Progenitor cell of endocrine pancreas (in vitro differentiated cells): ENCODE results near the gene SLC23A2. TPM values are rescaled to one million over a fixed set of nuclear protein-coding genes. Genes with fewer than 3 reads are reported as not detected.

Experiments
- DNase-seq: peaks from one replicate; pipeline ENCODE4 v3.0.0; 2021; ENCODE audit warnings: low spot score; ENCODE audit not compliant: unreplicated experiment
- H3K27ac Mint-ChIP-seq: 2 replicates; pipeline ENCODE4 v1.8.0; 2021; ENCODE audit warnings: mild to moderate bottlenecking, moderate library complexity, mixed read lengths
- H3K27me3 Mint-ChIP-seq: 2 replicates; pipeline ENCODE4 v1.8.0; 2021; ENCODE audit warnings: mixed read lengths
- H3K36me3 Mint-ChIP-seq: 2 replicates; pipeline ENCODE4 v1.8.0; 2022; ENCODE audit warnings: mixed read lengths; ENCODE audit not compliant: insufficient read depth
- H3K4me1 Mint-ChIP-seq: 2 replicates; pipeline ENCODE4 v1.8.0; 2021; ENCODE audit warnings: low read depth, mixed read lengths
- H3K4me3 Mint-ChIP-seq: 2 replicates; pipeline ENCODE4 v1.8.0; 2021; ENCODE audit warnings: low read depth, mild to moderate bottlenecking, moderate library complexity, mixed read lengths
- H3K9me3 Mint-ChIP-seq: 2 replicates; pipeline ENCODE4 v1.8.0; 2021; ENCODE audit warnings: low read depth, mixed read lengths
- long read RNA-seq: library from polyadenylated mRNA; unstranded; transcript quantifications from one replicate; pipeline ENCODE4 v2.0.0, GENCODE V29; 2020
- total RNA-seq: library from RNA; stranded (reverse); gene quantifications from 2 replicates; pipeline ENCODE4 v1.2.1, GENCODE V29; 2021
- TF ChIP-seq, protein P1 (sequence below): fragments of 200-600 bp; sonication (generic); IDR thresholded peaks from one replicate; pipeline ENCODE4 v1.5.0; 2021; ENCODE audit warnings: antibody characterized with exemption, mild to moderate bottlenecking; ENCODE audit not compliant: unreplicated experiment

The SLC23A2 gene
- total RNA-seq, result 23.4 and 23.6 TPM in 2 replicates
- long read RNA-seq, full-length matches to known transcripts, result 7 of 33 reads
- long read RNA-seq, partial matches to known transcripts, result 3 of 33 reads
- long read RNA-seq, other reads (novel, unspliced or antisense), result 23 of 33 reads

DNA sequence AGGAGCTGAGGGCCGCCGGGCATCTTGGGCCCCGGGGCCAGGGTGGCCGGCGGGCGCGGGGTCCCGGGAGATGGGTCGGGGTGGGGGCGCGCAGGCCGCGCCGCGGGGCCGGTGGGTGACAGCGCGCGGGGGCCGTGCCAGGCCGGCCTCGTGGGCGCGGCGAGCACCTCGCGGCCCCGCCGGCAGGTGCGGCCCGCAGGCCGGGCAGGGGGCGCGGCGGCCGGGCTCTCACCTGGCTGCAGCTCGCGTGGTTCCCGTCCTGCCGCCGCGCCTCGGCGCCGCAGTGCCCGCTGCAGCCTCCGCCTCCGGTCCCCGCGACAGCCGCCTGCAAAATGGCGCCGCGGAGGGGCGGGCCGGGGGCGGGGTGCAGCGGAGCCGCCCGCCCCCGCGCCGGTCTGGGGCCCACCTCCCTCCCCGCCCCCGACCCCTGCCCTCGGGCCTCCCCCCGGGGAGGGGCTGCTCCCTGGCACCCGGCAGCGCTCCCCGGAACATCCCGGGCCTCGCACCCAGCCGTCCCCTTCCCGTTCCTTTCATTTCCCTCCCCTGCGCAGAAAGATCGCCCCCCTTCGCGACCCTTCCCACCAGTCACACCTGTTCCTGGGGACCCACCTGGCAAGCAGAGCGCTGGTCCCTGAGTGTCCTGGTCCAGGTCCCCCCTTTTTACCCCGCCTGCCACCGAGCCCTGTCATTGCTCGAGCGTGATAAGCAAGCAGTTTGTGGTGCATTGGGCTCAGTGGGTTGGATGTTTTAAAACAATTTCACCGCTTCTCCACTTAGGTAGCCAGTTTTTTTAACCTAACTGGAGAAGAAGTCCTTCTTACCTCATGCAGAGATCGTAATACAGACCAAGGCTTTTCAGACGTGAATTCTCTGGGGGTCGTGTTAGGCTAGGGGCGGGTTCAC, at the start of gene SLC23A2:
TSS of gene SLC23A2 (minus strand) at position 337 of the 903 bp plus-strand sequence. CDS start 68,948 bp downstream, outside the sequence.
- Mint-ChIP-seq H3K4me3 (peak within 1 kb of the TSS; percentile 93), H3K27me3 (peaks cover 19% of the 10 kb centered on the region), H3K27ac (peak within 1 kb of the TSS; percentile 90), H3K4me1 (peaks cover 14% of the 10 kb centered on the region), H3K9me3 (no peaks in the 10 kb centered on the region), H3K36me3 (no peaks in the 10 kb centered on the region)
- TF ChIP-seq, protein P1, sequence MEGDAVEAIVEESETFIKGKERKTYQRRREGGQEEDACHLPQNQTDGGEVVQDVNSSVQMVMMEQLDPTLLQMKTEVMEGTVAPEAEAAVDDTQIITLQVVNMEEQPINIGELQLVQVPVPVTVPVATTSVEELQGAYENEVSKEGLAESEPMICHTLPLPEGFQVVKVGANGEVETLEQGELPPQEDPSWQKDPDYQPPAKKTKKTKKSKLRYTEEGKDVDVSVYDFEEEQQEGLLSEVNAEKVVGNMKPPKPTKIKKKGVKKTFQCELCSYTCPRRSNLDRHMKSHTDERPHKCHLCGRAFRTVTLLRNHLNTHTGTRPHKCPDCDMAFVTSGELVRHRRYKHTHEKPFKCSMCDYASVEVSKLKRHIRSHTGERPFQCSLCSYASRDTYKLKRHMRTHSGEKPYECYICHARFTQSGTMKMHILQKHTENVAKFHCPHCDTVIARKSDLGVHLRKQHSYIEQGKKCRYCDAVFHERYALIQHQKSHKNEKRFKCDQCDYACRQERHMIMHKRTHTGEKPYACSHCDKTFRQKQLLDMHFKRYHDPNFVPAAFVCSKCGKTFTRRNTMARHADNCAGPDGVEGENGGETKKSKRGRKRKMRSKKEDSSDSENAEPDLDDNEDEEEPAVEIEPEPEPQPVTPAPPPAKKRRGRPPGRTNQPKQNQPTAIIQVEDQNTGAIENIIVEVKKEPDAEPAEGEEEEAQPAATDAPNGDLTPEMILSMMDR, result no peak
- DNase-seq, result peak; percentile 32

DNA sequence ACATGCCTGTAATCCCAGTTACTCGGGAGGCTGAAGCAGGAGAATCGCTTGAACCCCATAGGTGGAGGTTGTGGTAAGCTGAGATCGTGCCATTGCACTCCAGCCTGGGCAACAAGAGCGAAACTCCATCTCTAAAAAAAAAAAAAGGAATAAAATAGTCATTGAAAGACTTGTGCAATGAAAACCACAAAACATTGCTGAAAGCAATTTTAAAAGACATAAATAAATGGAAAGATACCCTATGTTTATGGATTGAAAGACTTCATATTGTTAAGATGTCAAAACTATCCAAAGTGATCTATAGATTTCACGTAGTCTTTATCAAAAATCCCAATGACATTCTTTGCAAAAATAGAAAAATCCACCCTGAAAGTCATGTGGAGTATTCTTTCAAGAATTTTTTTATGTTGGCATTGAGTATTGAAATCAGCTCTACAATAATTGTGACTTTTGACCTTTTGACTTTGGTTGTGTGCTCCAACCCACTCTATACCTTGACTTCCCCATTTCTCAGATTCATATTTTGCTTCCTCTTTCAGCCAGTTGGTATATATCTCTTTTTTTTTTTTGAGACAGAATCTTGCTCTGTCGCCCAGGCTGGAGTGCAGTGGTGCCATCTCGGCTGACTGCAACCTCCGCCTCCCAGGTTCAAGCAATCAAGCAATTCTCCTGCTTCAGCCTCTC, 45.5 kb upstream of the SLC23A2 start:
- no peaks in the 10 kb centered on the region for H3K36me3 Mint-ChIP-seq
- DNase-seq, result no peak
- H3K4me3 Mint-ChIP-seq, result no peak overlapping the region
- TF ChIP-seq, protein P1, result no peak
- no peak overlapping the region for H3K27ac Mint-ChIP-seq
- H3K9me3 Mint-ChIP-seq, result no peaks in the 10 kb centered on the region
- no peaks in the 10 kb centered on the region for H3K4me1 Mint-ChIP-seq
- H3K27me3 Mint-ChIP-seq, result no peaks in the 10 kb centered on the region

DNA sequence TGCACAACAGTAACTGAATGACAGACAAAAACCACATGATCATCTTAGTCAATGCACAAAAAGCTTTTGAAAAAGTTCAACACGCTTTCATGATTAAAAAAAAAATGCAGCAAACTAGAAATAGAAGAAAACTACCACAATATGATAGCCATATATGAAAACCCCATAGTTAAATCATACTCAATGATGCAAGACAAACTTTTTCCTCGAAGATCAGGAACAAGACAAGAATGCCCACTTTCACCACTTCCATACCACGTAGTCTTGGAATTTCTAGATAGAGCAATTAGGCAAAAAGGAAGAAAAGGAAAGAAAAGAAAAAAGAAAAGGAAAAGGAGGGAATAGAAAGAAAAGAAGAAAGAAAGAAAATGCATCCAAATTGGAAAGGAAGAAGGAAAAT, 44.6 kb upstream of the SLC23A2 start:
- H3K4me1 Mint-ChIP-seq, result no peaks in the 10 kb centered on the region
- no peak overlapping the region for H3K4me3 Mint-ChIP-seq
- DNase-seq, result no peak
- H3K27me3 Mint-ChIP-seq, result no peaks in the 10 kb centered on the region
- H3K9me3 Mint-ChIP-seq, result no peaks in the 10 kb centered on the region
- no peaks in the 10 kb centered on the region for H3K36me3 Mint-ChIP-seq
- no peak overlapping the region for H3K27ac Mint-ChIP-seq
- TF ChIP-seq, protein P1, result no peak

DNA sequence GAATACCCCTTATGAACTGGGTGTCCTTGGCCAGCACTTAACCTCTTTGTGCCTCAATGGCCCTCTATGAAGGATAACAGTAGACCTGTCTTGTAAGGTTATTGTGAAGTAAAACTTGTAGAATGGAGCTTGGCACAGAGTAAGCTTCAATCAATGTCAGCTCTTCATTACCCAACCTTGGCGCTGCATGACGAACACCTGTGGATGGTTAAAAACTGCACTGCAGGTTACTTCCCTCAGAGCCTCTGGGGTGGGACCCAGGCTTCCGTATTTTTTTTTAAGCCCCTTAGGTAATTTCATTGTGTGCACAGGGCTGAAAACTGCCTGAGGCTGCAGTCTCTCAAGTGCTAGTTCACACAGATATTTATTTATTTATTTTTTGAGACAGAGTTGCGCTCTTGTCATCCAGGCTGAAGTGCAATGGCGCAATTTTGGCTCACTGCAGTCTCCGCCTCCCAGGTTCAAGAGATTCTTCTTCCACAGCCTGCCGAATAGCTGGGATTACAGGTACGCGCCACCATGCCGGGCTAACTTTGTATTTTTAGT, 42.8 kb upstream of the SLC23A2 start:
- H3K4me3 Mint-ChIP-seq, result no peak overlapping the region
- DNase-seq, result no peak
- H3K27ac Mint-ChIP-seq, result no peak overlapping the region
- no peaks in the 10 kb centered on the region for H3K36me3 Mint-ChIP-seq
- TF ChIP-seq, protein P1, result no peak
- H3K9me3 Mint-ChIP-seq, result no peaks in the 10 kb centered on the region
- H3K4me1 Mint-ChIP-seq, result no peaks in the 10 kb centered on the region
- H3K27me3 Mint-ChIP-seq, result no peaks in the 10 kb centered on the region

DNA sequence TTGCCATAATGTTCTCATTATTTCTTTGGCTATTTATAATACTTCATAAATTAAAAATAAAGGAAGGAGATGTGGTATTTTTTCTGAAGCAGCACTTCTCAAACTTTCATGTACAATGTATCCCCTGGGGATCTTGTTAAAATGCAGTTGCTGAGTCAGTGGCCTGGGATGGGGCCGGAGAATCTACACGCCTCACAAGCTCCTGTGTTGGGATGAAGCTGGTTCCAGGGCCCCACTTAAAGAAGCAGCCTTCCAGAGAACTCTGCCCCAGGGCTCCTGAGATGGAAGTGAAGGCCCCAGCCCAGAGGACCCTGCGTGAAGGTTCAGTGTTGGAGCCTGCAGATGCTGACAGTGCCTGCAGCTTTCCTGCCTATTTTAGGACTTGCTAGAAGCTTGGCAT, 40.1 kb upstream of the SLC23A2 start:
- DNase-seq, result no peak
- no peaks in the 10 kb centered on the region for H3K4me1 Mint-ChIP-seq
- no peaks in the 10 kb centered on the region for H3K9me3 Mint-ChIP-seq
- H3K4me3 Mint-ChIP-seq, result no peak overlapping the region
- TF ChIP-seq, protein P1, result no peak
- H3K36me3 Mint-ChIP-seq, result no peaks in the 10 kb centered on the region
- H3K27ac Mint-ChIP-seq, result no peak overlapping the region
- no peaks in the 10 kb centered on the region for H3K27me3 Mint-ChIP-seq
